NCI-H1092 (cell line): ENCODE measurements around the gene PNLIPRP2.

Experiments
- DNase-seq: peaks from one replicate; lab custom pipeline; 2025; lab: John Stamatoyannopoulos, UW

The PNLIPRP2 gene

GRCh38 chr10:116620423-116621400 lies at the start of gene PNLIPRP2:
TSS of gene PNLIPRP2 (plus strand) at chr10:116620953.
- DNase-seq = no peak

DNA sequence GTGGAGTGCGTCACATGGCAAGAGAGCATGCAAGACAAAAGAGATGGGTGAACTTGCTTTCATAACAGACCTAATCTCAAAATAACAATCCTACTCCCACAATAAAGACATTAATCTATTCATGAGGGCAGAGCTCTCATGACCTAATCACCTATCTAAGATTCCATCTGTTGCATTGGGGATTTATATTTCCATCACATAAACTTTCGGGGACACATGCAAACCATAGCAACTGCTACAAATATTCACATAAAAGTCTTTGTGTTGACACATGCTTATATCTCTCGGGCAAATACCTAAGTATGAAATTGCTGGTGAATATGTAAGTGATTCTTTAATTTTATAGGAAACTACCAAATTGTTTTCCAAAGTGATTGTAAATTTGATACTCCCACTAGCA lies 46.0 kb upstream of the PNLIPRP2 start:
- no peak for DNase-seq

- no peak for DNase-seq
These were observed 32.7 kb upstream of the PNLIPRP2 start for GRCh38 chr10:116587878-116588591.

DNA sequence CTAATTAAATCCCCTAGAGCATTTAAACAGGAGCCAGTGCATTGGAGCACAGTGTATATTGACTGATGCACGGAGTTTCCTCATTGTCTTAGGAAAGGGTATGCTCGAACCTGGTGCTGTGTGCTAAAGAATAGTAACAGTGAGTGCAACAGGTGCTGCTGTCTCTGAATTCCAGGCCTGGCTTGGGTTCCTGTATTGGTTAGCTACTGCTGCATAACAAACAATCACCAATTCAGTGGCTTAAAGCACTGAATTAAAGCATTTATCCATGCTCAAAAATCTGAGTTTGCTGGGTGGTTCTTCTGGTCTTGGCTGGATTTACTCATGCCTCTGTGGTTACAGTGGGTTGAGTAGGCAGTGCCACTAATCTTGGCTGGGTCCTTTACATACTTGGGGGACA lies 31.8 kb upstream of the PNLIPRP2 start:
- DNase-seq = no peak

- no peak for DNase-seq
These were observed 30.8 kb upstream of the PNLIPRP2 start for GRCh38 chr10:116589926-116590325.

DNA sequence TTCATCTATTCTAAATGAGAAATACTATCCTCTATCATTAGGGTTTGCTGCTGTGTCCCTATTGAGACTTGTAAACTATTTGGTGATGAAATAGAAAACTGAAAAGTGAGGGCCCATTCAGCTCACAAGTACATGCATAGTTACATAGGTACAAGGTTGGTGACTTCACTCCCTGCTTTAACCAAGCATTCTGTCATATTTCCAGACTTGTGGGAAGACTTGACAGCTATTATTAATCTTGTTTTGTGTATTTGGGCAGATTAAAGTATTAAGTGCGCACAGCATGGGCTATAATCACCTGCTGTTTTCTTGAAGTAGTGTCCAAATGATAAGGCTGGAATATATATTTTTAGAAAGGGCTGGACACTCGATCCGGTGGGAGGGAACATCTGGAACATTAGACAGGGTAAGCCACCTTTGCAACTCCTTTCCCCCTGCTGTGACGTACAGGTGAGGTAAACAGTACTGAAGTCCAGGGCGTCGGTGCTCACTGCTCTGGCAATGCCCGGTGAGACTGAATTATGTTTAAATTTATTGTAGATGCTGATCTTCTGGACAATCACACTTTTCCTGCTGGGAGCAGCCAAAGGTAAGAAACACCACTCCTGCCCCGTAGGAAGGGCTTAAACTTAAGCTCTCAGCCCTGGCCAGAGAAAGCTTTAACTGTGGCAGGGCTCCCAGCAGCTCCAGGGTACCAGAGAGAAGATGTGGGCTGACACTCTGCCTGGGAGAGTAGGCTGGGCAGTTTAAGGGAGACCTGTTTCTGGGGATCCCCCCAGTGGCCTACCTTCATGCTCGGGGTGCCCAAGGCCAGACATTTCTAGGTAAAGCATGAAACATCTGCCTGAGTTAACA lies 29.9 kb upstream of the PNLIPRP2 start, which contains the start of gene PNLIPRP1:
Gene PNLIPRP1 (plus strand): TSS at position 370 of the 855 bp plus-strand sequence. CDS start 171 bp downstream, at position 541.
- DNase-seq = no peak

DNA sequence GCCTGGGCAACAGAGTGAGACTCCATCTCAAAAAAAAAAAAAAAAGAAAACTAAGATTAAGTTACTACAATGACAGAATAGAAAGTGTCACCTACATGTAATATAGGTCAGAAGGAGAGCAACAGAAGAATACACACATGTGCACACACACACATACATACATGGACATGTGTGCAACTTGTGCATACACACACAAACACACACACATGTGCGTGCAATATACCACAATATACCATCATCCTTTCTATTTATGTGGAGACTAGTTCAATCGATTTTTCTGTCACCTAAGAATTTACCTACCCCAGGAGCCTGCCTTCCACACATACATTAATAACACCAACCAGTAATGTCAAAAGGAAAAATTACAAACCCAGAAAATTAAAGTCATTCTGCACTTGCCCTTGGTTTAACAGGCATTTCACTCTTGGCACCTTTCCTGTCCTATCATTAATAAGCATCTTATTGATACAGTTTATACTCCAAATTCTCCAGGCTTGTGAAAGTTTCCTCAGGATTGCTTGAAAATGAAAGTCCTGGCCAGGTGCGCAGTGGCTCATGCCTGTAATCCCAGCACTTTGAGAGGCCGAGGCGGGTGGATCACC lies 27.5 kb upstream of the PNLIPRP2 start:
- DNase-seq = no peak

GRCh38 chr10:116594525-116595035 lies 26.2 kb upstream of the PNLIPRP2 start:
- no peak for DNase-seq

- no peak for DNase-seq
These were observed 24.7 kb upstream of the PNLIPRP2 start for GRCh38 chr10:116596062-116596461.

DNA sequence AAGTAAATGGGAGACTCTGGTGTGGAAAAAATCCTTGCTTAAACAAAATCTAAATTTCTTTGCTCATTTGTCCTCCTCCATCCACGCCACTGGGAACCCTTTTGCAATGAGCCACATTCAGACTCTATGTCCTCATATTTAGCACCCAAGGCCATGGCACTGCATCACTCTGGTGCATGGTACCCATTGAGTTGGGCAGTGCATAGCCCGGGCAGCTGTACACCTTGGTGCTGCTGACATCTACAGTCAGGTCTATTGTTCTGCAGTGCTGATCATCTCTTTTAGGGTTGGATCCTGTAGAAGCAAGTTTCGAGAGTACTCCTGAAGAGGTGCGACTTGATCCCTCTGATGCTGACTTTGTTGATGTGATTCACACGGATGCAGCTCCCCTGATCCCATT lies 23.2 kb upstream of the PNLIPRP2 start:
- DNase-seq = no peak

DNA sequence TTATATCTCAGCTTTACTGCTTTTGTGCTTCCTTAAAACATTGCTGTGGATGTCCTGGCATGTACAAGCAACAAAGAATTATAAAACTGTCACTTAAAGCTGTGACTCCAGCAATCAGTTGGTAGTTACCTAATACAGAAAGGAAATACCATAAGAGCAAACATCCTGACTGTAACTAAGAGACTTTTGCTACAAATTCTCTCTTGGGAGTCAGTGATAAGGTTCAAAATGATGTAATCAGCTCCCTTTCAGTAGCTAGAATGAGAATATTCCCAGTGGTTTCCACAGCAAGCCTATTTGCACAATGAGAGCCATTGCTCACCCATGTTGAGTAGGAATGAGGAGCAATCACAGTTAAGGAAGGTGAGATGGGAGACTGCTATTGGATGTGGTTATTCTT lies 22.4 kb upstream of the PNLIPRP2 start:
- DNase-seq = no peak

DNA sequence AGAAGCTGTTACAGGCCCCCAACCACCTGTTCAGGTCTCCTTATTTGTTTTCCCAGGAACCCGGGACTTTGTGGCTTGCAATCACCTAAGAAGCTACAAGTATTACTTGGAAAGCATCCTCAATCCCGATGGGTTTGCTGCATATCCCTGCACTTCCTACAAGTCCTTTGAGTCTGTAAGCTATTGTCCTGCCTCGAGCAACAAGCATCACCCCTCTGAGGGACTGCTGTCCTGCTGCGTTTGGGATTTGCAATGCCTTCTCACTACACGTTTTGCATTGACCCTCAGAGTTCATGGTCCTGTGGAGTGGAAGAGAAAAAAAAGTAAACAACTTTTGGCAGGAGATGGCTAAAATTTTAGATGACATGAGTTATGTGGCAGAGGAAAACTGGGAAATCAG lies 20.8 kb upstream of the PNLIPRP2 start:
- DNase-seq = no peak

DNA sequence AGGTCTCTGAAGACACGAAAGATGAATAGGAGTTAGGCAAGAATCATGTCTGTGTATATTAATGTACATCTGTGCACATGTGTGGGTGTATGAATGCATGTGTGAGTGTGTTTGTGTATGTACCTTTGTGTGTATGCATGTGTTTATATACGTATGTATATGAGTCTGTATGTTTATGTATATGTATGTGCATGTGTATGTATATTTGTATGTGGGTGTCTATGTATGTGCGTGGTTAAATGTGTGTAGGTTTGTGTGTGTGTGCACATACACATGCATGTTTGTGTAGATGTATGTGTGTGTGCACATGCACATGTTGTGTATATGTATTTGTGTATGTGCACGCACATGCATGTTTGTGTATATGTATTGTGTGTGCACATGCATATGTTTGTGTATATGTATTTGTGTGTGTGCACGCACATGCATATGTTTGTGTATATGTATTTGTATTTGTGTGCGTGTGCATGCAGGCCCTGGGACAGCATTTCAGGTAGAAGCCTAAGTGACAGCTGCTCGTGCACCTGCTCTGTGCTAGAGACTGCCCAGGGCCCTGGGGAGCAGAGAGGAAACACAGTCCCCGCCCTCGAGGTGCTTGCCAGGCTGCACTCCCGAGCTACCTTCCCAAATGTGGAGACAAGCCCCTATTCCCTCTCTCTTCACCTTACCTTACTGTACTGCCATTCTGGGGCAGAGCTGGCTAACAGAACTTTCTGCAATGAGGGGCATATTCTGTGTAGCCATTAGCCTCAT lies 17.9 kb upstream of the PNLIPRP2 start:
- DNase-seq = no peak

- no peak for DNase-seq
These were observed 14.7 kb upstream of the PNLIPRP2 start for GRCh38 chr10:116606061-116606483.

GRCh38 chr10:116607336-116607735 lies 13.4 kb upstream of the PNLIPRP2 start:
- no peak for DNase-seq

DNA sequence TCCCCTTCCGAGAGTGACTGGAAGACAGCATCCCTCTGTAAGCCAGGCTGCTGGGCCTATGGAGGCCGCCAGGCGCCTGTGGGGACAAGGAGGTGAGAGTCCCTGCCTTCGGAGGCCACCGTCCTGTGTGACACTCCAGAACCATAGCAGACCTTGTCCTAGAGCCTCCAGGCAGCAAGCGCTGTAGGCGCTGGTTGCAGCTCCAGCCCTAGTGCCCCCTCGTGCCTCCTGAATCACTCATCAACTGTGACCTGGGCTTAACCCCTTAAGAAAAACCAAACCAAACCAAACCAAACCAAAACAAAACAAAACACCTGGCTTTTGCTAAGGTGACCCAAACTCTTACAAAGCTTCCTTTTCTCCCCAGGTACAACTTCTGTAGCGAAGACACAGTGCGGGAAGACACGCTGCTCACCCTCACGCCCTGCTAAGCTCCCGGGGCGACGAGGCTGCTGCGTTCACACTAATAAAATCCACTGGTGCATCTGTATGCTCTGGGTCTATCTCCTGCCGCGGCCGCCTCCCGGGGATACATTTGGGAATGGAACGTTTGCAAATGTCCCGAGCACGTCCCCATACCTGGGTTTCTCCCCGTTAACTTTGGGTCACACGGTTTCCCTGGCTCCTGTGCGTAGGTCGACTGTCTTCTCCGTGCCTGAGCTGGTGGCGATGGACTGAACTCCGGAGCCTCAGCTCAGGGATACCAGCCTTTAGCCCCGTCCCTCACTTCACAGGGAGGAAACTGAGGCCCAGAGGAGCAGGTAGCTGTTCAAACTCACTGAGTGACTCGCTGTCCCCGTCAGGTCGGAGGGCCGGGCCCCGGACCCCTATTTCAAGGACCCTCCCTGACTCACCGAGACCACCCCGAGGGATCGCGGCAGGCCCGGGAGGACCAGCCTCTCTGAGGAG lies 11.8 kb upstream of the PNLIPRP2 start:
- no peak for DNase-seq

DNA sequence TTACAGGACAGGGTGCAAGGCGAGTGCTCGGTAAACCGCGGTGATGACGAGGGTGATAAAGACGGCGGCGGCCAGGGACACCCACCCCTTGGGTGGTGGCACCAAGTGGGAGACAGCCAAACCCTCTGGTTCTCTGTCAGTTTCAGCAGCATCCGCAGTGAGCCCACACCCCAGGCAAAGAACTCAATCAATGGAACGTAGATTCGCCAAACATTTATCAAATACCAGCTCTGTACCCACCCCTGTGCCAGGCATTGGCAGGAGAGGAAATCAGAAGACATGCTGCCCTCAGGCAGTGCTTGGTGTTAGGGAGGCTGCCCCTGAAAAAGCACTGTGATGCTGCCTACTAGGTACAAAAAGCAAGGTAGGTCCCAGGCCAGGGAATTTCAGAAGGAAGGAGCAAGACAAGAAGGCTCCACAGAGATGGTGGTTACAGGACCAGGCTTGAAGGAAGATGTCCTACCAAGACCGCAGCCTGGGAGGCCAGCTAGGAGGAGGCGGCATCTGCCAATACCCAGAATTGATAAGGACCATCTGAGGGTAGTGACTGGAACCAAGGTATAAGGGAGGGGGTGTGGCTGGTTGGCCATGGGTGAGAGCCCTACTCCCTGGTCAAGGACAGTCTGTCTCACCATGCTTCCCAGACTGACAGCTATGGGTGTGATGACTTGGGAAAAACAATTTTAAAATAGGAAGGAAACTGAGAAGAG lies 10.2 kb upstream of the PNLIPRP2 start:
- no peak for DNase-seq

- DNase-seq = no peak
These were observed 9.6 kb upstream of the PNLIPRP2 start for GRCh38 chr10:116611153-116611545.
